ENCODE data around the gene MXRA8.

- no peak for TF ChIP-seq POLR2A (IDR thresholded peaks at IDR 0.05; ENCODE audit: low read depth, low read length)
- no peak for TF ChIP-seq POLR2AphosphoS5 (IDR thresholded peaks at IDR 0.05; ENCODE audit: low read depth, low read length)
Observed at GRCh38 chr1:1407636-1408318, 49.4 kb upstream of the MXRA8 start.
